K562 (cell line): Measurements from ENCODE around the gene OLIG1. TPM values are rescaled to one million over a fixed set of nuclear protein-coding genes. Genes with fewer than 3 reads are reported as not detected.
A peak's percentile ranks its signal among the peaks of the same experiment; 100 is the strongest.

Experiments used
- ATAC-seq: fragments of 200-7000 bp; cut with Tn5 transposase; 3 replicates; pipeline ENCODE4 v1.9.1; 2020; ENCODE audit warnings: moderate library complexity
- BruUV-seq: library from RNA; stranded (reverse); fragments of 400-500 nt; replicated peaks from 2 replicates; lab custom pipeline; 2021; lab: Mats Ljungman, UMichigan
- CTCF ChIA-PET: fragments of 300-600 bp; formaldehyde crosslinking; extraction: SDS; loops from one replicate; lab custom pipeline; 2021; ENCODE audit warnings: low intra/inter-chr PET ratio; lab: Yijun Ruan, JAX
- POLR2A ChIA-PET: fragments of 300-600, 350-650 bp; sonication (Branson Sonifier 250); formaldehyde crosslinking; extraction: SDS; loops from one replicate; lab custom pipeline; 2021; ENCODE audit warnings: antibody characterized with exemption, inconsistent platforms; lab: Yijun Ruan, JAX
- DNase-seq, 4 experiments: peaks; one replicate each; pipeline versions ENCODE4 v3.0.0 to v3.0.0-alpha.2; 2011 to 2018; ENCODE audit warnings: low spot score in 3 of 4, mixed read lengths in 3 of 4; ENCODE audit errors: extremely low read depth in 1 of 4
- FAIRE-seq: peaks from 2 replicates; lab custom pipeline; 2011; peaks lifted over from hg19 to GRCh38; lab: Jason Lieb, UNC
- H2AFZ ChIP-seq: 2 replicates; pipeline ENCODE4 v1.6.0; 2011; ENCODE audit warnings: low read depth, low read length, control low read depth, inconsistent platforms
- H3K27ac ChIP-seq: fragments of 200-600 bp; 3 replicates; pipeline ENCODE4 v1.8.0; 2011; ENCODE audit warnings: low read depth, mild to moderate bottlenecking, control low read depth, inconsistent platforms, low read length, moderate library complexity, mixed read lengths; ENCODE audit errors: extremely low read depth
- H3K27me3 ChIP-seq, 2 experiments: fragments of 300-600 bp in 1 of 2; 2 replicates in 1 of 2; 3 replicates in 1 of 2; pipeline versions ENCODE4 v1.6.0 to v1.8.0; 2011; ENCODE audit warnings: inconsistent platforms in 2 of 2, low read length in 2 of 2, mild to moderate bottlenecking in 1 of 2, mixed read lengths in 1 of 2, moderate library complexity in 1 of 2; ENCODE audit not compliant: control insufficient read depth in 2 of 2, insufficient read depth in 2 of 2
- H3K36me3 ChIP-seq: fragments of 300-600 bp; 3 replicates; pipeline ENCODE4 v1.8.0; 2011; ENCODE audit warnings: mild to moderate bottlenecking, low read length, inconsistent platforms; ENCODE audit not compliant: control insufficient read depth, insufficient read depth
- H3K4me1 ChIP-seq, 2 experiments: fragments of 200-600 bp in 1 of 2; replicated peaks in 1 of 2; 2 replicates in 1 of 2; 3 replicates in 1 of 2; pipeline versions ENCODE4 v1.5.1 to v1.8.0; 2011; ENCODE audit warnings: inconsistent platforms in 2 of 2, low read length in 2 of 2, mild to moderate bottlenecking in 1 of 2, mixed read lengths in 1 of 2, moderate library complexity in 1 of 2; ENCODE audit not compliant: control insufficient read depth in 2 of 2, insufficient read depth in 2 of 2
- H3K4me2 ChIP-seq: 2 replicates; pipeline ENCODE4 v1.6.1; 2011; ENCODE audit warnings: low read length, control low read depth, inconsistent platforms, mixed read lengths; ENCODE audit not compliant: insufficient read depth
- H3K4me3 ChIP-seq: fragments of 200-600 bp; sonication (generic), shearing (Covaris generic); 2 replicates; pipeline ENCODE4 v1.5.1; 2016; ENCODE audit warnings: control low read depth, inconsistent platforms
- H3K79me2 ChIP-seq: fragments of 200-600 bp; 3 replicates; pipeline ENCODE4 v1.8.0; 2011; ENCODE audit warnings: low read length, inconsistent platforms; ENCODE audit not compliant: control insufficient read depth, insufficient read depth
- H3K9ac ChIP-seq, 2 experiments: 2 replicates each; pipeline versions ENCODE4 v1.6.0 to v1.6.1; 2011; ENCODE audit warnings: low read depth in 2 of 2, low read length in 2 of 2, control low read depth in 1 of 2, inconsistent platforms in 1 of 2, mild to moderate bottlenecking in 1 of 2, mixed read lengths in 1 of 2; ENCODE audit not compliant: insufficient read depth in 1 of 2
- H3K9me1 ChIP-seq: one replicate; pipeline ENCODE4 v1.6.0; 2011; ENCODE audit warnings: inconsistent platforms, mild to moderate bottlenecking, low read length, moderate library complexity; ENCODE audit not compliant: control insufficient read depth, insufficient read depth
- H3K9me3 ChIP-seq: replicated peaks from 2 replicates; pipeline ENCODE4 v1.5.1; 2011; ENCODE audit warnings: low read depth, low read length, inconsistent platforms; ENCODE audit not compliant: control insufficient read depth, insufficient read depth
- H4K20me1 ChIP-seq: replicated peaks from 2 replicates; pipeline ENCODE4 v1.6.1; 2011; ENCODE audit warnings: low read length, inconsistent platforms, mixed read lengths; ENCODE audit not compliant: control insufficient read depth, insufficient read depth
- KAT7 ChIP-seq: sonication (generic); formaldehyde crosslinking; IDR thresholded peaks from 2 replicates; pipeline ENCODE4 v1.8.0; 2022; ENCODE audit warnings: missing genetic modification reagents, mild to moderate bottlenecking, borderline replicate concordance
- MEF2D ChIP-seq: conservative IDR thresholded peaks from 2 replicates; pipeline ENCODE4 v1.6.1; 2016; ENCODE audit warnings: low read depth, missing genetic modification characterization, missing compliant biosample characterization
- RBM25 ChIP-seq: fragments of 200-400 bp; formaldehyde crosslinking; IDR thresholded peaks from 2 replicates; pipeline ENCODE4 v1.6.1; 2018; ENCODE audit warnings: low read length, low read depth, moderate library complexity; ENCODE audit not compliant: severe bottlenecking
- TEAD2 ChIP-seq: fragments of 450-650 bp; IDR thresholded peaks from 2 replicates; pipeline ENCODE4 v1.6.1; 2016; ENCODE audit warnings: missing genetic modification characterization, control low read depth, missing compliant biosample characterization
- ZNF146 ChIP-seq: IDR thresholded peaks from one replicate; pipeline ENCODE4 v1.6.1; 2018; ENCODE audit warnings: missing compliant biosample characterization; ENCODE audit not compliant: unreplicated experiment
- WGBS: fragments of 100-300 bp; shearing (Covaris generic); methylation state at CpG from one replicate; pipeline ENCODE4 v1.1.6; 2016; ENCODE audit warnings: low coverage, mixed read lengths; ENCODE audit not compliant: insufficient coverage; ENCODE audit errors: missing lambda C conversion rate; 5-methylcytosine and 5-hydroxymethylcytosine counted together
- in situ Hi-C: fragments of 300-500 bp; cut with MboI; formaldehyde crosslinking; loops from 4 replicates; pipeline ENCODE4 v1.15.0; 2018; ENCODE audit warnings: inconsistent platforms, mixed read lengths
- intact Hi-C: fragments of 100-400 bp; cut with micrococcal nuclease; formaldehyde crosslinking; loops from 2 replicates; pipeline ENCODE4 v1.14.2; 2022
- polyA plus RNA-seq, 8 experiments: library from polyadenylated mRNA; depleted of rRNA in 4 of 8; stranded (reverse) in 5 of 8; unstranded in 3 of 8; fragments of >200 nt; fragmentation: Nextera tagmentation in 2 of 8; fragmentation: Illumina TruSeq in 1 of 8; extraction: Ambion mirVana in 2 of 8; extraction: Trizol in 1 of 8; gene quantifications; 2 replicates each; pipeline versions ENCODE4 v1.2.1 to v1.2.3, GENCODE V29; 2011 to 2014; ENCODE audit warnings: inconsistent platforms in 1 of 8, missing spikeins in 1 of 8
- total RNA-seq, 7 experiments: library from RNA; depleted of rRNA in 6 of 7; stranded (reverse); fragments of >200 nt in 6 of 7; fragmentation: Illumina TruSeq in 2 of 7; extraction: Trizol in 2 of 7; gene quantifications; 2 replicates each; pipeline versions ENCODE4 v1.2.1 to v1.2.3, GENCODE V29; 2011 to 2021; ENCODE audit warnings: low replicate concordance in 1 of 7
- TF ChIP-seq, protein P1 (sequence below): fragments of 450-650 bp; formaldehyde crosslinking; IDR thresholded peaks from 2 replicates; pipeline ENCODE4 v1.4.0; 2022; ENCODE audit warnings: missing genetic modification characterization
- TF ChIP-seq, protein P2 (sequence below), 2 experiments: fragments of 450-650 bp in 1 of 2; sonication (generic) in 1 of 2; formaldehyde crosslinking in 1 of 2; IDR thresholded peaks; 2 replicates each; pipeline versions ENCODE4 v1.7.1 to v1.9.0; 2016 to 2022; ENCODE audit warnings: inconsistent platforms in 1 of 2, mild to moderate bottlenecking in 1 of 2, missing genetic modification reagents in 1 of 2

OLIG1 gene
- total and polyA plus RNA-seq, 9 of the 15 experiments (the other 6 are each of a cell fraction or from before 2014, with no cell fraction given), result not detected

DNA sequence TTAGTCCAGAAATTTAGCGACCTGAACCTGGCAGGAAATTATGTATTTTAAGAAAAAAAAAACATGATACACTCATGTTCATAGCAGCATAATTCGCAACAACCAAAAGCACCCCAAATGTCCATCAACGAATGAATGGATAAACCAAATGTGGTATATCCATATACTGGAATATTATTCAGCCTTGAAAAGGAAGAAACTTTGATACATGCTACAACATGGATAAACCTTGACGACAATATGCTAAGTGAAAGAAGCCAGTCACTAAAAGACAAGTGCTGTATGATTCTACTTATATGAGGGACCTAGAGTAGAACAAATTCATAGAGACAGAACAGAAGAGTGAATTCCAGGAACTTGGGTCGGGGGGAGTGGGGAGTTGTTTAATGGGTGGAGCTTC is 698 bp upstream of the OLIG1 start:
- POLR2A ChIA-PET, result no interaction called here

More for the DNA sequence above, 698 bp upstream of the OLIG1 start:
- in situ Hi-C loops (no loop called here), intact Hi-C loops (no loop called here)
- DNase-seq (no peak), ATAC-seq (no peak), FAIRE-seq (no peak)
- H3K9me1 ChIP-seq, result no peaks in the 10 kb centered on the region
- H3K27ac ChIP-seq, result no peak overlapping the region
- H3K79me2 ChIP-seq, result no peaks in the 10 kb centered on the region
- CTCF ChIA-PET, result no interaction called here
- H3K36me3 ChIP-seq, result no peaks in the 10 kb centered on the region
- no peak overlapping the region for H3K4me2 ChIP-seq
- H3K4me3 ChIP-seq, result no peak overlapping the region
- H3K9me3 ChIP-seq, result 0 out of 2 replicates have a peak, but pooled peaks cover 1% of the 10 kb centered on the region
- peaks cover 0 to 22% of the 10 kb centered on the region in 2 experiments; a peak in 2 of 5 replicates for H3K4me1 ChIP-seq
- H3K9ac ChIP-seq, result no peak overlapping the region
- no TSS peak for BruUV-seq
- WGBS, result 3% methylated on average over 5 of the region's 5 CpGs
- H4K20me1 ChIP-seq, result no peaks in the 10 kb centered on the region
- TF ChIP-seq, protein P1, sequence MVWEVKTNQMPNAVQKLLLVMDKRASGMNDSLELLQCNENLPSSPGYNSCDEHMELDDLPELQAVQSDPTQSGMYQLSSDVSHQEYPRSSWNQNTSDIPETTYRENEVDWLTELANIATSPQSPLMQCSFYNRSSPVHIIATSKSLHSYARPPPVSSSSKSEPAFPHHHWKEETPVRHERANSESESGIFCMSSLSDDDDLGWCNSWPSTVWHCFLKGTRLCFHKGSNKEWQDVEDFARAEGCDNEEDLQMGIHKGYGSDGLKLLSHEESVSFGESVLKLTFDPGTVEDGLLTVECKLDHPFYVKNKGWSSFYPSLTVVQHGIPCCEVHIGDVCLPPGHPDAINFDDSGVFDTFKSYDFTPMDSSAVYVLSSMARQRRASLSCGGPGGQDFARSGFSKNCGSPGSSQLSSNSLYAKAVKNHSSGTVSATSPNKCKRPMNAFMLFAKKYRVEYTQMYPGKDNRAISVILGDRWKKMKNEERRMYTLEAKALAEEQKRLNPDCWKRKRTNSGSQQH (CRISPR knock-in tag), result no peak
- TF ChIP-seq ZNF146 (CRISPR knock-in tag) (peak; percentile 69), TEAD2 (no peak), RBM25 (peak; percentile 53), MEF2D (tag) (no peak), KAT7 (no peak)
- TF ChIP-seq, protein P2, sequence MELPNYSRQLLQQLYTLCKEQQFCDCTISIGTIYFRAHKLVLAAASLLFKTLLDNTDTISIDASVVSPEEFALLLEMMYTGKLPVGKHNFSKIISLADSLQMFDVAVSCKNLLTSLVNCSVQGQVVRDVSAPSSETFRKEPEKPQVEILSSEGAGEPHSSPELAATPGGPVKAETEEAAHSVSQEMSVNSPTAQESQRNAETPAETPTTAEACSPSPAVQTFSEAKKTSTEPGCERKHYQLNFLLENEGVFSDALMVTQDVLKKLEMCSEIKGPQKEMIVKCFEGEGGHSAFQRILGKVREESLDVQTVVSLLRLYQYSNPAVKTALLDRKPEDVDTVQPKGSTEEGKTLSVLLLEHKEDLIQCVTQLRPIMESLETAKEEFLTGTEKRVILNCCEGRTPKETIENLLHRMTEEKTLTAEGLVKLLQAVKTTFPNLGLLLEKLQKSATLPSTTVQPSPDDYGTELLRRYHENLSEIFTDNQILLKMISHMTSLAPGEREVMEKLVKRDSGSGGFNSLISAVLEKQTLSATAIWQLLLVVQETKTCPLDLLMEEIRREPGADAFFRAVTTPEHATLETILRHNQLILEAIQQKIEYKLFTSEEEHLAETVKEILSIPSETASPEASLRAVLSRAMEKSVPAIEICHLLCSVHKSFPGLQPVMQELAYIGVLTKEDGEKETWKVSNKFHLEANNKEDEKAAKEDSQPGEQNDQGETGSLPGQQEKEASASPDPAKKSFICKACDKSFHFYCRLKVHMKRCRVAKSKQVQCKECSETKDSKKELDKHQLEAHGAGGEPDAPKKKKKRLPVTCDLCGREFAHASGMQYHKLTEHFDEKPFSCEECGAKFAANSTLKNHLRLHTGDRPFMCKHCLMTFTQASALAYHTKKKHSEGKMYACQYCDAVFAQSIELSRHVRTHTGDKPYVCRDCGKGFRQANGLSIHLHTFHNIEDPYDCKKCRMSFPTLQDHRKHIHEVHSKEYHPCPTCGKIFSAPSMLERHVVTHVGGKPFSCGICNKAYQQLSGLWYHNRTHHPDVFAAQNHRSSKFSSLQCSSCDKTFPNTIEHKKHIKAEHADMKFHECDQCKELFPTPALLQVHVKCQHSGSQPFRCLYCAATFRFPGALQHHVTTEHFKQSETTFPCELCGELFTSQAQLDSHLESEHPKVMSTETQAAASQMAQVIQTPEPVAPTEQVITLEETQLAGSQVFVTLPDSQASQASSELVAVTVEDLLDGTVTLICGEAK (IDR thresholded peaks at IDR 0.05), result no peak
- TF ChIP-seq, protein P2 (CRISPR knock-in tag; IDR thresholded peaks at IDR 0.05), result no peak
- H2AFZ ChIP-seq, result no peak overlapping the region
- H3K27me3 ChIP-seq, result peaks cover 36 to 46% of the 10 kb centered on the region in 2 experiments
